Ectodermal cell (in vitro differentiated cells): ENCODE results near the gene TUBB2A.

Source experiments
- H3K27ac ChIP-seq: 2 replicates; pipeline ENCODE4 v1.7.0; 2013; ENCODE audit warnings: mild to moderate bottlenecking, low read depth, low read length; ENCODE audit not compliant: insufficient read depth, poor library complexity, severe bottlenecking
- H3K27me3 ChIP-seq: 2 replicates; pipeline ENCODE4 v1.7.0; 2013; ENCODE audit warnings: mild to moderate bottlenecking, low read length; ENCODE audit not compliant: insufficient read depth, control insufficient read depth, poor library complexity, severe bottlenecking
- H3K36me3 ChIP-seq: one replicate; pipeline ENCODE4 v1.7.0; 2013; ENCODE audit warnings: low read length; ENCODE audit not compliant: control insufficient read depth, insufficient read depth
- H3K4me1 ChIP-seq: one replicate; pipeline ENCODE4 v1.7.0; 2013; ENCODE audit warnings: low read length; ENCODE audit not compliant: control insufficient read depth, insufficient read depth
- H3K4me3 ChIP-seq: 2 replicates; pipeline ENCODE4 v1.7.0; 2013; ENCODE audit warnings: low read depth, low read length, control low read depth; ENCODE audit not compliant: insufficient read depth
- H3K9me3 ChIP-seq: 2 replicates; pipeline ENCODE4 v1.7.0; 2013; ENCODE audit warnings: mild to moderate bottlenecking, low read length, moderate library complexity; ENCODE audit not compliant: control insufficient read depth
- WGBS, 2 experiments: methylation state at CpG; one replicate each; pipeline ENCODE4 v1.1.7; 2013; ENCODE audit warnings: missing lambda C conversion rate in 2 of 2; 5-methylcytosine and 5-hydroxymethylcytosine counted together

TUBB2A gene

DNA sequence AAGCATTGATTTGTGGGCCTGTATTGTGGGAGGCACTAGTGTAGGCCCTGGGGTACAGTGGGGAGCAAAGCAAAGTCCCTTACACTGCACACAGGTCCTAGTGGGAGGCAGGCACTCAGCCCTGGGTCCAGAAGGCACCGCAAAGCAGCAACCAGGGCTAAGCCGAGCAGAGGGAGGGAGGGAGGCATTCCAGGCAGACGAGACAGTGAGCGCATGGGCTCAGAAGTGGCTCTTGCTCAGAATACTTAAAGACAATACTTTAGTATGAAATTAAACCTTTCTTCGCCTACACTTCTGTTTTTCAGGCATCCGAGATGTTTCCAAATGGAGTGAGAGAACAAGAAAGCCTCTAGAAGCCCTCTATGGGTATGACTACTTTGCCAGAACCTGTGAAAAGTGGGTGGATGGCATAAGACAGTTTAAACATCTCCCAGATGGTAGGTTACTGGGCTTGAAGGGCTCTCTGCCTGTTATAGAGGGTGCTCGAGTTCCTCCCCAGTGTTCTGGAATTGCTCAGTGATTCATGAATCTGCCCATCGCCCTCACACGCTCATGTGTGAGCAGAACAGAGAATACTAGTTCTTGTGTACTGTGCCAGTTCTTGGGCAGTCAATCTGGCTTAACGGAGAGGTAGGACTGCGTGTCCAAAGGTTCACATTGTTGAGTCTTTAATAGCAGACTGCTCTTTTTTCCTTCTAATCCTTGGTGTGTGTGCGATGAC lies 20.1 kb downstream of the TUBB2A start:
- no peaks in the 10 kb centered on the region for H3K9me3 ChIP-seq
- no peaks in the 10 kb centered on the region for H3K27me3 ChIP-seq
- 95 to 96% methylated on average over 12 of the region's 12 CpGs for WGBS, 2 experiments
- H3K4me1 ChIP-seq: no peaks in the 10 kb centered on the region
- H3K27ac ChIP-seq: no peak overlapping the region
- H3K36me3 ChIP-seq: peaks cover 55% of the 10 kb centered on the region
- no peak overlapping the region for H3K4me3 ChIP-seq

GRCh38 chr6:3136292-3137011 lies 20.9 kb downstream of the TUBB2A start:
- H3K27ac ChIP-seq: no peak overlapping the region
- 82 to 87% methylated on average over 6 to 7 of the region's 8 CpGs for WGBS, 2 experiments
- no peaks in the 10 kb centered on the region for H3K4me1 ChIP-seq
- no peaks in the 10 kb centered on the region for H3K27me3 ChIP-seq
- peaks cover 61% of the 10 kb centered on the region for H3K36me3 ChIP-seq
- no peak overlapping the region for H3K4me3 ChIP-seq
- H3K9me3 ChIP-seq: no peaks in the 10 kb centered on the region

GRCh38 chr6:3135668-3136291 lies 21.6 kb downstream of the TUBB2A start:
- no peaks in the 10 kb centered on the region for H3K9me3 ChIP-seq
- H3K27me3 ChIP-seq: no peaks in the 10 kb centered on the region
- no peak overlapping the region for H3K4me3 ChIP-seq
- peaks cover 62% of the 10 kb centered on the region for H3K36me3 ChIP-seq
- no peak overlapping the region for H3K27ac ChIP-seq
- WGBS, 2 experiments: 91 to 94% methylated on average over 13 of the region's 13 CpGs
- H3K4me1 ChIP-seq: no peaks in the 10 kb centered on the region

DNA sequence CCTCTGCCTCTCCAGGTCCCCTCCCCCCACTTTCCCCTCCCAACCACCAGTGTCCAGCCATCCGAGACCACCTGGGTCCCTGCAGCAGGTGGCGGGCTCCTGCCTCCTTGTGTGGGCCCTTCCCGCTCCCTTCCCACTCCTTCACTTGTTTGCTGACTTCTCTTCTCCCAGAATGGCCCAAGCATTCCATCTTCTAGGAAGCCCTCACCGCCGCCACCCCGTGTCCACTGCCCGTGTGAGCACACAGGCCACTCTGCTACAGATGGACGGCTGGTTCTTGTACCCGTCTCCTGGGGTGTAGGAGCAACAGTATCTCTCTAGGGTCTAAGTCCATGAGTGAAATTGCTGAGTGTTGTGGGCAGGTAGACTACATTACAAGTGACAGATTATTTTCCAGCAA lies 23.8 kb downstream of the TUBB2A start:
- Histone ChIP-seq H3K4me3 (no peak overlapping the region), H3K27me3 (no peaks in the 10 kb centered on the region), H3K4me1 (no peaks in the 10 kb centered on the region), H3K36me3 (peaks cover 66% of the 10 kb centered on the region), H3K9me3 (no peaks in the 10 kb centered on the region), H3K27ac (no peak overlapping the region)
- 92% methylated on average over 9 of the region's 9 CpGs for WGBS, 2 experiments

GRCh38 chr6:3131695-3132094 lies 25.6 kb downstream of the TUBB2A start:
- no peak overlapping the region for H3K27ac ChIP-seq
- no peaks in the 10 kb centered on the region for H3K4me1 ChIP-seq
- peaks cover 56% of the 10 kb centered on the region for H3K36me3 ChIP-seq
- no peaks in the 10 kb centered on the region for H3K27me3 ChIP-seq
- H3K9me3 ChIP-seq: no peaks in the 10 kb centered on the region
- H3K4me3 ChIP-seq: no peak overlapping the region
- 93 to 94% methylated on average over 15 of the region's 15 CpGs for WGBS, 2 experiments

GRCh38 chr6:3128356-3129108 lies 28.8 kb downstream of the TUBB2A start:
- peaks cover 51% of the 10 kb centered on the region for H3K36me3 ChIP-seq
- 96 to 97% methylated on average over 14 to 15 of the region's 15 CpGs for WGBS, 2 experiments
- H3K27ac ChIP-seq: no peak overlapping the region
- no peaks in the 10 kb centered on the region for H3K9me3 ChIP-seq
- no peak overlapping the region for H3K4me3 ChIP-seq
- H3K4me1 ChIP-seq: no peaks in the 10 kb centered on the region
- H3K27me3 ChIP-seq: no peaks in the 10 kb centered on the region

DNA sequence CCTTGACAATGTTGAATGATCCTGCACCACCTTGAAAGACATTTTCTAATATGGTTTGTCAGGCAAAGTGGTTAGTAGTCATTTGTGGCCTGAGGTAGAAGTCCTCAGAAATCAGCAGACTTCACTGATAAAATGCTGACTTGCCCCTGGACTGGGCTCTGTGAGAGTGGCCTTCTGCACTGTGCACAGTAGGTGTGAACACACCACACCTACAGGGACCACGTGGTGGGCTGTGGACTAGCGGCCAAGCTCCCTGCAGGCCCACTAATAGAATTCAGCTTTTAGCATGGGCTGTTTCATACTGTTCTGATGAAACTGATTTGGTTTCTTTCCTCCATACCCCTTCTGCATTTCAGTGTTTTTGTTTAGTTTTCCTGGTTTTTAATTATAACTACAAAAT lies 31.5 kb downstream of the TUBB2A start:
- no peaks in the 10 kb centered on the region for H3K27me3 ChIP-seq
- no peak overlapping the region for H3K27ac ChIP-seq
- 33 to 41% methylated on average over 2 of the region's 2 CpGs for WGBS, 2 experiments
- H3K36me3 ChIP-seq: peaks cover 33% of the 10 kb centered on the region
- H3K4me3 ChIP-seq: no peak overlapping the region
- H3K9me3 ChIP-seq: no peaks in the 10 kb centered on the region
- H3K4me1 ChIP-seq: no peaks in the 10 kb centered on the region

DNA sequence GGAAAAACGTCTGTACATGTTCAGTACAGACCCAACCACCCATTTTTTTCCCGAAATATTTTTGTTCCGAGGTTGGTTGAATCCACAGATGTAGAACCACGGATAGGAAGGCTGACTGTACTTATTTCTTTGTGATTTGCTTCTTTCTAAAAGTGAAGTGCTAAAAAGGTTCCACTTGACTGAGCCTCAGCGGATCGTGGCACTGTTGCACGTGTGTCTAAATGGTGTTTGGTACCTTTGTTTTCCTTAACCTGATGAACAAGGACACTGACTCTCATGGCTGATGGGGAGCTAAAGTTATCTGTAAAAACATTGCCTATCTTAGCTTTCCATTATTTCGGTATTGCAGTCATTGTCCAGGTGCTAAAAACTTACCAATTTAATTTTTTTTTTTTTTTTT lies 32.7 kb downstream of the TUBB2A start:
- Histone ChIP-seq H3K27me3 (no peaks in the 10 kb centered on the region), H3K4me1 (no peaks in the 10 kb centered on the region), H3K9me3 (no peaks in the 10 kb centered on the region), H3K4me3 (no peak overlapping the region), H3K27ac (no peak overlapping the region), H3K36me3 (peaks cover 22% of the 10 kb centered on the region)
- 92 to 95% methylated on average over 8 of the region's 8 CpGs for WGBS, 2 experiments

DNA sequence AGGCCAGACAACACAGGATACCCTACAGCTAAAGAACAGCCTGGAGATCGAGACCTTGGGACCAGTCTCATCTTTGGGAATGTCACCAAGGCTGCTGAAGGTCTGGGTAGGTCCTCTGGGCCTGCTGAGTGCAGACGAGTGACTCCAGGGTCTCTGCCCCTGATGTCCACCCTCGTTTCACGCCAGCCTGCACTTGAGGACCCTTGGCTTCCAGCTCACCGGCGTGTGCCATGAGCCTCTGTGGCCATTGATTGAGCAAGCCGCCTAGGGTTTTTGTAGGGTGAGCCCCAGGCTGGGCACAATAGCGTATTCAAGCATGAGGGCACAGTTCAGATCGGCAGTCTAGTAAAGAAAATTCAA lies 34.5 kb downstream of the TUBB2A start:
- H3K4me3 ChIP-seq: no peak overlapping the region
- H3K4me1 ChIP-seq: peaks cover under 1% of the 10 kb centered on the region
- 94 to 96% methylated on average over 9 of the region's 9 CpGs for WGBS, 2 experiments
- H3K9me3 ChIP-seq: no peaks in the 10 kb centered on the region
- H3K27me3 ChIP-seq: no peaks in the 10 kb centered on the region
- H3K36me3 ChIP-seq: peaks cover 4% of the 10 kb centered on the region
- no peak overlapping the region for H3K27ac ChIP-seq

DNA sequence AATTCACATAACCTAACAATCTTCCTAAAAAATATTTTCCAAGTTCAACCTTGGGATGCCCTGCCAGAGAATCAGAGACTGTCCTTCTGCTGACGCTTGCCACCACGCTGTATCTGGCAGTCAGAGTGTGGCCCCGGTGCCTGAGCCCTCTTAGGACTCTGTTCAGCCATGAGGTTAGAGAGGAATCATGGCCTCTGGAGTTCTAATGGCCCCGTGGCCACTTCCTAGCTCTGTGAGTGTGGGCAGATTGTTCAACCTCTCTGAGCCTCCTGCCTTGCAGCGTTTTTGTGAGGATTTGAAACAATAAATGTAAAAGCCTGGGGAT lies 36.6 kb downstream of the TUBB2A start:
- no peaks in the 10 kb centered on the region for H3K9me3 ChIP-seq
- H3K27me3 ChIP-seq: no peaks in the 10 kb centered on the region
- no peak overlapping the region for H3K27ac ChIP-seq
- peaks cover 4% of the 10 kb centered on the region for H3K36me3 ChIP-seq
- 94 to 97% methylated on average over 5 of the region's 5 CpGs for WGBS, 2 experiments
- H3K4me1 ChIP-seq: peaks cover 8% of the 10 kb centered on the region
- H3K4me3 ChIP-seq: no peak overlapping the region
